T-cell (primary cell): Measurements from ENCODE around the gene RUNX2. TPM values are rescaled to one million over a fixed set of nuclear protein-coding genes. Genes with fewer than 3 reads are reported as not detected.

Experiments used
- ATAC-seq, 4 experiments: fragments of 200-7000 bp in 3 of 4; fragments of 150-1000 bp in 1 of 4; cut with Tn5 transposase; replicated peaks in 1 of 4; 1 replicate in 3 of 4; 2 replicates in 1 of 4; pipeline ENCODE4 v1.10.0; 2021; ENCODE audit warnings: moderate library complexity in 3 of 4, mild to moderate bottlenecking in 2 of 4, moderate number of reproducible peaks in 1 of 4
- CTCF ChIA-PET, 2 donors: fragments of 300-600 bp; sonication (Branson Sonifier 250); formaldehyde crosslinking; loops; one replicate each; lab custom pipeline; 2022; ENCODE audit warnings: antibody characterized with exemption in 2 of 2; lab: Charles Lee
- POLR2A ChIA-PET, 2 donors: fragments of 300-600 bp; sonication (Branson Sonifier 250); formaldehyde crosslinking; loops; one replicate each; lab custom pipeline; 2022; ENCODE audit warnings: antibody characterized with exemption in 2 of 2; lab: Charles Lee
- DNase-seq, 35 experiments: peaks; one replicate each; pipeline versions ENCODE4 v3.0.0 to v3.0.0-alpha.2; 2013 to 2023
- H3K27ac ChIP-seq: one replicate; pipeline ENCODE4 v1.5.1; 2013; ENCODE audit warnings: low read length
- H3K27me3 ChIP-seq, 2 experiments: replicated peaks in 1 of 2; 1 replicate in 1 of 2; 2 replicates in 1 of 2; pipeline versions ENCODE4 v1.6.1 to v1.7.0; 2013; ENCODE audit warnings: low read length in 1 of 2, mixed read lengths in 1 of 2; ENCODE audit not compliant: control insufficient read depth in 2 of 2, insufficient read depth in 2 of 2; ENCODE audit errors: extremely low read depth in 1 of 2
- H3K36me3 ChIP-seq, 2 donors: 1 replicate in 1 of 2; 2 replicates in 1 of 2; pipeline versions ENCODE4 v1.6.1 to v1.7.0; 2013; ENCODE audit warnings: low read length in 1 of 2; ENCODE audit not compliant: control insufficient read depth in 2 of 2, insufficient read depth in 1 of 2; ENCODE audit errors: extremely low read depth in 1 of 2
- H3K4me1 ChIP-seq, 2 experiments: 1 replicate in 1 of 2; 2 replicates in 1 of 2; pipeline versions ENCODE4 v1.6.1 to v1.7.0; 2013; ENCODE audit warnings: low read length in 2 of 2, mixed read lengths in 1 of 2; ENCODE audit not compliant: insufficient read depth in 2 of 2, control insufficient read depth in 1 of 2; ENCODE audit errors: extremely low read depth in 1 of 2
- H3K4me3 ChIP-seq, 2 donors: 1 replicate in 1 of 2; 2 replicates in 1 of 2; pipeline versions ENCODE4 v1.5.1 to v1.7.0; 2013; ENCODE audit warnings: mild to moderate bottlenecking in 2 of 2, low read length in 1 of 2, moderate library complexity in 1 of 2; ENCODE audit not compliant: control insufficient read depth in 1 of 2; ENCODE audit errors: extremely low read depth in 1 of 2
- H3K9me3 ChIP-seq: 2 replicates; pipeline ENCODE4 v1.7.0; 2013
- H3K27ac Mint-ChIP-seq, 2 donors: one replicate each; pipeline ENCODE4 v1.8.0; 2020 to 2021; ENCODE audit warnings: mild to moderate bottlenecking in 2 of 2, mixed read lengths in 2 of 2
- H3K27me3 Mint-ChIP-seq, 2 donors: one replicate each; pipeline ENCODE4 v1.8.0; 2021 to 2022; ENCODE audit warnings: mixed read lengths in 2 of 2
- H3K36me3 Mint-ChIP-seq: one replicate; pipeline ENCODE4 v1.8.0; 2021; ENCODE audit warnings: mixed read lengths
- H3K4me1 Mint-ChIP-seq, 3 donors: one replicate each; pipeline ENCODE4 v1.8.0; 2020 to 2022; ENCODE audit warnings: mixed read lengths in 3 of 3, mild to moderate bottlenecking in 1 of 3
- H3K4me3 Mint-ChIP-seq, 3 donors: one replicate each; pipeline ENCODE4 v1.8.0; 2020 to 2022; ENCODE audit warnings: mild to moderate bottlenecking in 3 of 3, mixed read lengths in 3 of 3, moderate library complexity in 3 of 3
- H3K9me3 Mint-ChIP-seq, 3 donors: one replicate each; pipeline ENCODE4 v1.8.0; 2020 to 2022; ENCODE audit warnings: mixed read lengths in 3 of 3
- WGBS: methylation state at CpG from one replicate; pipeline ENCODE4 v1.1.5; 2013; ENCODE audit warnings: missing lambda C conversion rate; ENCODE audit not compliant: insufficient coverage; 5-methylcytosine and 5-hydroxymethylcytosine counted together
- total RNA-seq, 35 experiments: library from RNA in 6 of 35; stranded (reverse) in 6 of 35; fragments of 120-200 nt in 1 of 35; gene quantifications; one replicate each; pipeline versions ENCODE4 v1.2.1 to v1.2.4 and lab custom pipeline; 2013 to 2026

The RUNX2 gene
- total RNA-seq, 5 donors from 2014 or later (not counting 1 experiment from before 2014, with no cell fraction given) = 14.4 to 31.8 (median 22.4) TPM

- ChIA-PET POLR2A (interaction anchor here in 1 of 2 donors (0.5 kb wide), 1 partner anchor 67 kb away, joined by 3 read pairs; no protein-coding TSS in a partner anchor), CTCF (no interaction called here)
- peaks cover 49 to 53% (median 52%) of the 10 kb centered on the region in 3 donors for H3K4me1 Mint-ChIP-seq
- ATAC-seq (no peak), DNase-seq (peak in 2 of 35 experiments; percentile 2 to 30)
- H3K4me3 ChIP-seq = no peak overlapping the region
- H3K4me1 ChIP-seq = peaks cover 33 to 46% of the 10 kb centered on the region in 2 experiments
- no peaks in the 10 kb centered on the region for H3K27me3 Mint-ChIP-seq
- peak overlapping the region; percentile 26 to 80 for H3K27ac Mint-ChIP-seq
- H3K9me3 ChIP-seq = no peaks in the 10 kb centered on the region
- H3K27me3 ChIP-seq = no peaks in the 10 kb centered on the region
- no peak overlapping the region for H3K27ac ChIP-seq
- H3K9me3 Mint-ChIP-seq = peaks cover 0 to 6% (median 4%) of the 10 kb centered on the region in 3 donors
- no peaks in the 10 kb centered on the region for H3K36me3 ChIP-seq
- WGBS = 63% methylated on average over 2 of the region's 2 CpGs
- peak overlapping the region in 1 of 3 donors; percentile 7 for H3K4me3 Mint-ChIP-seq
- H3K36me3 Mint-ChIP-seq = peaks cover 3% of the 10 kb centered on the region
Measured at GRCh38 chr6:45584127-45584526, 256.0 kb downstream of the RUNX2 start.

GRCh38 chr6:45586216-45587171 lies 258.4 kb downstream of the RUNX2 start:
- CTCF ChIA-PET = interaction anchor here in 1 of 2 donors (0.6 to 0.9 kb wide), 2 partner anchors 9 to 25 kb away, joined by 4 read pairs; no protein-coding TSS in a partner anchor
- peaks cover 69 to 74% (median 70%) of the 10 kb centered on the region in 3 donors for H3K4me1 Mint-ChIP-seq

DNA sequence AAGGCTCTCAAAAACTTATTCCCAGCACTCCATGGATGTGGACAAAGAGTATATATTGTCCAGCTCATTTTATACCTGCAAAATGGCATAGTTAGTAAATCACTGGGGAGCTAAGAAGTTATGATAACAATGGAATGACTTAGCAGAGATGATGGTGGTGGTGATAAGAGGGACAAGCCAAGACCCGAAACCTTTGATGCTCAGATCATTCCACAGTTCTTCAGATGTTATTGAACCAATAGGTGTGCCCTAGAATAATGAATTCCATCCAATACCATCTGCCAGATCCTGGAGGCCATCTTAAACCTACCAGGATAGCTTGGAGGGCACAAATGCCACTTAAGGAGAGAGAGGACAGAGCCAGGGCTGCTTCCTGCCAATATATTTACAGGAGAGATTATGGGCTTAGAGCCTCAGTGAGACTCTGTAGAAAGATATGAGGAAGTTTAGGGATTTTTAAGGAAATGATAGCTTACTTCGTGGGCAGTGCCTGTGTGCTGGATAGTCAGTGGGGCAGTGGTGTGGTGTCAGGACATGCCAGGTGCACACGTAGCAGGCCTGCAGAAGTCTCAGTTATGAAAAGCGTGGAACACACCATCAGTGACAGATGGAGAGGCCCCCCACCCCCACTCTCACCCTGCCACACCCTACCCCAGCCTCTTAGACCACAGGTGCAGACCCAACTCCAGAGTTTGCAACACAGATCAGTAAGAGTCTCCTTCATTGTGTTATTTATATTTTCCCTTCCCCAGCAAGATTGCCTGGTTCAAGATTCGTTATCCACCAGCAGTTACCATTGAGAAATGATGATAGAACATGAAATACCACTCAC lies 259.3 kb downstream of the RUNX2 start:
- ChIA-PET CTCF (interaction anchor here in 1 of 2 donors (0.6 to 0.9 kb wide), 2 partner anchors 8 to 26 kb away, joined by 4 read pairs; no protein-coding TSS in a partner anchor), POLR2A (interaction anchor here in 1 of 2 donors (0.7 kb wide), 1 partner anchor 182 kb away, joined by 3 read pairs; no protein-coding TSS in a partner anchor)
- Histone ChIP-seq H3K27ac (peak overlapping the region; percentile 8), H3K4me3 (no peak overlapping the region), H3K9me3 (no peaks in the 10 kb centered on the region), H3K36me3 (no peaks in the 10 kb centered on the region), H3K4me1 (peaks cover 35 to 57% of the 10 kb centered on the region in 2 experiments), H3K27me3 (no peaks in the 10 kb centered on the region)
- Mint-ChIP-seq H3K9me3 (no peaks in the 10 kb centered on the region), H3K27ac (peak overlapping the region; percentile 78 to 88), H3K4me1 (peaks cover 74 to 84% (median 78%) of the 10 kb centered on the region in 3 donors), H3K27me3 (no peaks in the 10 kb centered on the region), H3K36me3 (no peaks in the 10 kb centered on the region), H3K4me3 (peak overlapping the region; percentile 29 to 71 (median 54))
- no peak for DNase-seq
- WGBS = 75% methylated on average over 2 of the region's 5 CpGs
- no peak for ATAC-seq

More at GRCh38 chr6:45586216-45587171, 258.4 kb downstream of the RUNX2 start:
- Histone ChIP-seq H3K4me1 (peaks cover 35 to 57% of the 10 kb centered on the region in 2 experiments), H3K36me3 (no peaks in the 10 kb centered on the region), H3K9me3 (no peaks in the 10 kb centered on the region), H3K27me3 (no peaks in the 10 kb centered on the region), H3K27ac (peak overlapping the region; percentile 55), H3K4me3 (peak overlapping the region in 1 of 2 donors; percentile 26)
- WGBS = 2% methylated on average over 6 of the region's 13 CpGs
- Mint-ChIP-seq H3K36me3 (peaks cover 3% of the 10 kb centered on the region), H3K27me3 (no peaks in the 10 kb centered on the region), H3K27ac (peak overlapping the region; percentile 88 to 96), H3K4me3 (peak overlapping the region; percentile 66 to 76 (median 71)), H3K9me3 (peaks cover 0 to 6% (median 4%) of the 10 kb centered on the region in 3 donors)
- peak; percentile 84 to 89 (median 88) for ATAC-seq
- peak; percentile 37 to 84 (median 67) for DNase-seq
- POLR2A ChIA-PET = interaction anchor here in 1 of 2 donors (0.7 kb wide), 1 partner anchor 181 kb away, joined by 3 read pairs; no protein-coding TSS in a partner anchor

- CTCF ChIA-PET = interaction anchor here in 1 of 2 donors (1.5 kb wide), 1 partner anchor 125 kb away, joined by 4 read pairs; no protein-coding TSS in a partner anchor
- no peak for ATAC-seq
- Mint-ChIP-seq H3K27ac (peak overlapping the region; percentile 68 to 73), H3K4me3 (peak overlapping the region in 2 of 3 donors; percentile 14 to 22), H3K27me3 (no peaks in the 10 kb centered on the region), H3K36me3 (no peaks in the 10 kb centered on the region), H3K4me1 (peaks cover 72 to 92% (median 75%) of the 10 kb centered on the region in 3 donors), H3K9me3 (no peaks in the 10 kb centered on the region)
- H3K4me1 ChIP-seq = peaks cover 33 to 47% of the 10 kb centered on the region in 2 experiments
- WGBS = no CpG with 5 or more reads among the region's 3 CpGs
- no peaks in the 10 kb centered on the region for H3K27me3 ChIP-seq
- H3K9me3 ChIP-seq = no peaks in the 10 kb centered on the region
- no peak overlapping the region for H3K4me3 ChIP-seq
- H3K27ac ChIP-seq = no peak overlapping the region
- POLR2A ChIA-PET = interaction anchor here in 1 of 2 donors (0.5 to 0.6 kb wide), 2 partner anchors 8 to 93 kb away, joined by 4 to 5 read pairs; no protein-coding TSS in a partner anchor
- no peaks in the 10 kb centered on the region for H3K36me3 ChIP-seq
- peak in 1 of 35 experiments; percentile 2 for DNase-seq
Measured at GRCh38 chr6:45589367-45589766, 261.2 kb downstream of the RUNX2 start.

DNA sequence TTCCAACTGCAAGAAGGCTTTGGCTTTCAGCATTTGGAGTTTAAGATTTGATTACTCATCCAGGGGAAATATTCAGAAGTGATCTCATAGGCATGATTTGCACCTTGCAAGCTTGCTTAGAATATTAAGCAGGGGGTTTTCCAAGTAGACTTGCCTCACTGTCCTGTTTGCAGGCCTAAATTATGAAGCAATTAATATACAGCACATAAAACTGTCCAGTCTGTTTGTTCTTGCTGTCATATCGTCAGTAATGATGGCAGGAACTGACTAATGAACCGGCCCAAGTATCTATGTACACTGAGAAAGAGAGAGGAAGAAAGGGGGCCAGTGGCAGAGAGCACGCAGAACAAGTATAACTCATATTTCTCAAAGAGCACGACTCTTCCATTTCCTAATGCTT lies 262.1 kb downstream of the RUNX2 start:
- ChIA-PET CTCF (interaction anchor here in 1 of 2 donors (0.7 kb wide), 1 partner anchor 485 kb away, joined by 3 read pairs; no protein-coding TSS in a partner anchor), POLR2A (no interaction called here)
- H3K27ac ChIP-seq = no peak overlapping the region
- no peaks in the 10 kb centered on the region for H3K27me3 Mint-ChIP-seq
- H3K4me1 ChIP-seq = peaks cover 28 to 42% of the 10 kb centered on the region in 2 experiments
- H3K36me3 ChIP-seq = no peaks in the 10 kb centered on the region
- no peaks in the 10 kb centered on the region for H3K36me3 Mint-ChIP-seq
- peak overlapping the region; percentile 8 to 73 for H3K27ac Mint-ChIP-seq
- no peak overlapping the region for H3K4me3 ChIP-seq
- DNase-seq (no peak), ATAC-seq (no peak)
- no CpG with 5 or more reads among the region's 4 CpGs for WGBS
- no peaks in the 10 kb centered on the region for H3K9me3 ChIP-seq
- H3K4me1 Mint-ChIP-seq = peaks cover 72 to 92% (median 75%) of the 10 kb centered on the region in 3 donors
- no peaks in the 10 kb centered on the region for H3K9me3 Mint-ChIP-seq
- H3K4me3 Mint-ChIP-seq = no peak overlapping the region
- no peaks in the 10 kb centered on the region for H3K27me3 ChIP-seq
